AG04449 (cell line): Measurements from ENCODE around the gene WNT2B.
"Not testable (repeated sequence)": the region's sequence is repeated elsewhere in the genome, so short reads cannot be mapped to it uniquely, and the experiment has no call there.

Experiments used
- CTCF ChIA-PET: fragments of 350-600 bp; formaldehyde crosslinking; extraction: SDS; loops from one replicate; lab custom pipeline; 2021; ENCODE audit warnings: antibody characterized with exemption; lab: Yijun Ruan, JAX
- POLR2A ChIA-PET: fragments of 400-600, 350-600 bp; formaldehyde crosslinking; extraction: SDS; loops from one replicate; lab custom pipeline; 2020; ENCODE audit warnings: antibody characterized with exemption, inconsistent platforms; lab: Yijun Ruan, JAX
- DNase-seq: peaks from one replicate; pipeline ENCODE4 v3.0.0-alpha.2; 2010; ENCODE audit warnings: low read depth, low spot score
- H3K4me3 ChIP-seq: 2 replicates; pipeline ENCODE4 v1.5.1; 2011; ENCODE audit warnings: low read depth, mild to moderate bottlenecking, control low read depth, low read length
- CTCF ChIP-seq: IDR thresholded peaks from one replicate; pipeline ENCODE4 v1.5.1; 2011; ENCODE audit warnings: mild to moderate bottlenecking, moderate library complexity, low read length, control low read depth, inconsistent platforms; ENCODE audit not compliant: insufficient read depth; ENCODE audit errors: missing control alignments

Gene WNT2B

GRCh38 chr1:112466078-112466660 lies 42.6 kb upstream of the WNT2B start:
- POLR2A ChIA-PET: interaction anchor here (0.6 to 2.1 kb wide), 3 partner anchors 18 to 170 kb away, joined by 3 to 9 read pairs (median 3); no protein-coding TSS in a partner anchor
- DNase-seq: peak; percentile 74
- CTCF ChIA-PET: interaction anchor here (0.6 to 15.3 kb wide), 37 partner anchors 9 to 256 kb away, joined by 3 to 250 read pairs (median 4); partner anchors contain the start of gene CTTNBP2NL
- peak overlapping the region; percentile 46 for H3K4me3 ChIP-seq
- peak; percentile 88 for TF ChIP-seq CTCF

GRCh38 chr1:112470324-112470723 lies 38.4 kb upstream of the WNT2B start:
- CTCF ChIA-PET: interaction anchor here (0.9 to 15.3 kb wide), 3 partner anchors 15 to 78 kb away, joined by 3 to 250 read pairs (median 3); partner anchors contain the start of gene CTTNBP2NL
- H3K4me3 ChIP-seq, DNase-seq, POLR2A ChIA-PET: not testable (repeated sequence)

GRCh38 chr1:112470966-112471365 lies 37.8 kb upstream of the WNT2B start:
- POLR2A ChIA-PET: no interaction called here
- TF ChIP-seq CTCF: no peak
- no peak overlapping the region for H3K4me3 ChIP-seq
- CTCF ChIA-PET: interaction anchor here (1.0 to 15.3 kb wide), 2 partner anchors 9 to 78 kb away, joined by 3 to 250 read pairs; partner anchors contain the start of gene CTTNBP2NL
- DNase-seq: no peak

- ChIA-PET POLR2A (no interaction called here), CTCF (interaction anchor here (15.3 kb wide), 1 partner anchor 80 kb away, joined by 250 read pairs; the partner anchor contains the start of gene CTTNBP2NL)
- no peak overlapping the region for H3K4me3 ChIP-seq
- no peak for TF ChIP-seq CTCF
- no peak for DNase-seq
Measured at GRCh38 chr1:112472142-112472541, 36.6 kb upstream of the WNT2B start.

- DNase-seq: no peak
- POLR2A ChIA-PET: no interaction called here
- no peak overlapping the region for H3K4me3 ChIP-seq
- TF ChIP-seq CTCF: no peak
- CTCF ChIA-PET: interaction anchor here (0.8 to 0.9 kb wide), 2 partner anchors 24 to 239 kb away, joined by 3 read pairs; no protein-coding TSS in a partner anchor
Measured at GRCh38 chr1:112477550-112477949, 31.2 kb upstream of the WNT2B start.

GRCh38 chr1:112478314-112478713 lies 30.5 kb upstream of the WNT2B start:
- DNase-seq: no peak
- TF ChIP-seq CTCF: no peak
- ChIA-PET POLR2A (no interaction called here), CTCF (interaction anchor here (0.8 to 0.9 kb wide), 2 partner anchors 23 to 238 kb away, joined by 3 read pairs; no protein-coding TSS in a partner anchor)
- H3K4me3 ChIP-seq: no peak overlapping the region

- H3K4me3 ChIP-seq, POLR2A ChIA-PET, DNase-seq: not testable (repeated sequence)
- CTCF ChIA-PET: interaction anchor here (0.7 to 2.6 kb wide), 6 partner anchors 16 to 128 kb away, joined by 3 to 13 read pairs (median 3); partner anchors contain the start of gene CTTNBP2NL
Measured at GRCh38 chr1:112486063-112486462, 22.7 kb upstream of the WNT2B start.

- CTCF ChIA-PET: interaction anchor here (2.6 kb wide), 1 partner anchor 14 kb away, joined by 13 read pairs; no protein-coding TSS in a partner anchor
- DNase-seq, H3K4me3 ChIP-seq: not testable (repeated sequence)
- POLR2A ChIA-PET: interaction anchor here (0.7 kb wide), 1 partner anchor 35 kb away, joined by 6 read pairs; no protein-coding TSS in a partner anchor
Measured at GRCh38 chr1:112487686-112488085, 21.1 kb upstream of the WNT2B start.
